Stimulated activated CD8-positive, alpha-beta memory T cell treated with anti-CD3 and anti-CD28 coated beads, Interleukin-4, amount 100 ng/mL, for 24 hours (primary cell): Measurements from ENCODE around the gene ZNF132.
"Not testable (repeated sequence)": the region's sequence is repeated elsewhere in the genome, so short reads cannot be mapped to it uniquely, and the experiment has no call there.

Source experiments
- DNase-seq: peaks from one replicate; pipeline ENCODE4 v3.0.0-alpha.2; 2020; ENCODE audit warnings: low read depth

Gene ZNF132

DNA sequence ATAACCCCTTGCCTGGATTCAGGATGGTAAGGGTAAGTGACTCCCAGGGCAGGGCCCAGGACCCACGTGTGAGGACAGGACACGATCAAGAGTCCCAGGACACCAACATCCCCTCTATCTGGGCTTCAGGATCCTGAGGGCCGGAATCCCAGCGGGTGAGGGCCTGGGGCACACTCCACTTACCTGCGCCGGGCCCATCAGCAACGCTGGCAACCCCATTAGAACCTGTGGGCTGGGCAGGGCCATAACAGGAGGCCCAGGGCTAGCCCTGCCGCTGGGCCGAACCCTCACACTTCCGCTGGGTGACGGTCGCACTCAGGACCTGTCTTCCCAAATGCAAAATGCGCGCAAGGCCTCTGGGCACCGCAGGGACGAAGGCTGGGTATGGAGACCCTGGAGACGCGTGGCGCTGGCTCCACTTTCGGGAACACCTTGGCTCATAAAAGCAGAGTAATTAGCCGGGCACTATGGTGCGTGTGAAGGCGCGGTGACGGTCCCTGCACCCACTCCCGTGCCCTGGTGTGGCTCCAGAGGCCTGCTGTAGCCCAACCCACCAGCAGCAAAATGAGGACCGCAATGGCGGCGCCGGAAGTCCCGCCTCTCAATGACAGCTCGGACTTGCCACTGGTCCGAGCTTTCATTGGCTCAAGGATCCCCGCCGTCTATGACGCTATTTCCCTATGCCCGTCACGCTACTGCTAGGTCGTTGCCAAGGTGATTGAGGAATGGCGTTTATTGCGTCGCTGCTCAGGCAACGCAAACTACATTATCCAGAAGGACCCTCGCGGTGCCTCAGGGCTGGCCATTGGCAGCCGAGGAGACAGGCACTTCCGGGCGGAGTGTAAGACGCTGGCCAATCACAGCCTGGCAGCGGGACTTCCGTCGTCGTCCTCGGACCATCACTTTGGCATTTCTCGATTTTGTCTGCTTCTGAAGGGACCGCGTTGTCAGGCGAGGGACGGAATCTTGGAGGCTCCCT, at the start of gene ZNF132:
Gene ZNF132 (minus strand): TSS at position 578 of the 979 bp plus-strand sequence. CDS start 332 bp downstream, at position 246.
- DNase-seq: peak; percentile 89

DNA sequence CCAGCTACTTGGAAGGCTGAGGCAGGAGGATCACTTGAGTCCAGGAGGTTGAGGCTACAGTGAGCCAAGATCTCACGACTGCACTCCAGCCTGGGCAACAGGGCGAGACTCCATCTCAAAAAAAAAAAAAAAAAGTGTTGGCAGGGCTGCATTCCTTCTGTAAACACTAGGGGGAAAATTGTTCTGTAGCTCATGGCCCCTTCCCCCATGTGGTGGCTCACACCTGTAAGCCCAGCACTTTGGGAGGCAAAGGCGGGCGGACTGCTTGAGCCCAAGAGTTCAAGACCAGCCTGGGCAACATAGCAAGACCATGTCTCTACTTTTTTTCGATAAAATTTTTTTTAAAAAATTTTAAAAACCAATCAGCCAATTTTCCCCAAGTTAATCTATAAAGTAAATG, 44.4 kb upstream of the ZNF132 start:
- DNase-seq: not testable (repeated sequence)

DNA sequence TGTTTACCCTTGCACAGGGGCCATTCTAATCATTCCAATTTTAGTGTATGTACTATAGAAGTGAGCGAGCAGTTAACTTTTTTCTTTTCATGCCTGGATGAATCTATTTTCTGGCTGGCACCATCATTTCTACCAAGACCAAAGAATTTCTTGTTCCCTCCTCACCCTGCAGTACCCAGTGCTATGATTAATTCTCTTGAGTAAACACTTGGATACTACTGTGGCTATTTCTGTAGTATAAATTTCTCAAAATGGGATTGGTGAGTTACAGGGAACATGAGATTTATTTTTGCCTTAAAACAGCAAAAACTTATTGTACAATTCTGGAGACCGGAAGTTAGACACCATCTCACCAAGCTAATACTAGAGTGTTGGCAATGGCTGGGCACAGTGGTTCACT, 43.8 kb upstream of the ZNF132 start:
- DNase-seq: no peak

DNA sequence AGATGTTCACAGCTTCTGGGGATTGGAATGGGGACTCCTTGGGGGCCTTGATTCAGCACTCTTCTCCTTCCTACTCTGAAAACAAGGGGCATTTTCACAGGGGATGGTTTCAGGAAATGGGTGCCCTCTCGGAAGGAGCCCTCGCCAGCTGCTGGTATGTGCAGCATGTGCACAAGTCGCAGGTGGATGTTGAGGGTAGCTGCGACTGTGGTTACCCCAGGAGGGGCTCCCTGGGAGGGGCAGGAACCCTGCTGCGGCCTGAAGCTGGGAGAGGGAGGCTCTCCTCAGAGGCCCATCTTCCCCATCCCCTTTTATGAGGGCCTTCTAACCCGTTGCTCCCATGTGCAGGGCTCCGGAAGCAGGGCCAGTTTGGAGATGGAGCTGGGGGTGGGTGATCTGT, 42.4 kb upstream of the ZNF132 start:
- no peak for DNase-seq

DNA sequence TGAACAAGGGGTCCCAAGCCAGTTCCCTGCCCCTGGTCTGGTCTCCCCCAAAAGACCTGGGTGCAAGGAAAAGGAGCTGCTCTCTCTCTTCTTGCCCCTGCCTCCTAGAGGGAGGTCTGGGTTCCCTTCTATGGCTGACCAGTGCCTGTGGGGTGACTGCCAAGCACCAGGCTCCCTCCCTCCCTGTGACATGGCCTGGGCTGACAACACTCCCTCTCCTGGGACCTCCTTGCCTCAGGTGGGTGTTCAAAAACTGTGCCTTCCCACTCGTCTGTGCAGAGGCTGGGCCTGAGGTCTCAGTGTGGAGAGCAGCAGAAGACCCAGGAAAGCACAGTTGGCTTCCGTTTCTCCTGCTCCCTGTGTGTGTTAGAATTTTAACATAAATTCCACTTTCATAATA, 40.9 kb upstream of the ZNF132 start:
- DNase-seq: no peak

DNA sequence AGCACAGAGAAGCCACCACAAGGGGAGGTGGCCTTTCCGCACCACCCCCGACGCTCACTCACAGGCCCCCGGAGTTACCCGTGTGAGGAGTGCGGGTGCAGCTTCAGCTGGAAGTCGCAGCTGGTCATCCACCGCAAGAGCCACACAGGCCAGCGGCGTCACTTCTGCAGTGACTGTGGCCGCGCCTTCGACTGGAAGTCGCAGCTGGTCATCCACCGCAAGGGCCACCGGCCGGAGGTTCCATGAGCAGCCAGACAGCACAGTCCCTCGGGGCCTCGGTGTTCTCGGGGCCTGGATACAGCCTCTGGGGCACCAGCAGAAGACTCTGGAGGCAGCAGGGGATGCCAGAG, 40.5 kb upstream of the ZNF132 start:
- no peak for DNase-seq

DNA sequence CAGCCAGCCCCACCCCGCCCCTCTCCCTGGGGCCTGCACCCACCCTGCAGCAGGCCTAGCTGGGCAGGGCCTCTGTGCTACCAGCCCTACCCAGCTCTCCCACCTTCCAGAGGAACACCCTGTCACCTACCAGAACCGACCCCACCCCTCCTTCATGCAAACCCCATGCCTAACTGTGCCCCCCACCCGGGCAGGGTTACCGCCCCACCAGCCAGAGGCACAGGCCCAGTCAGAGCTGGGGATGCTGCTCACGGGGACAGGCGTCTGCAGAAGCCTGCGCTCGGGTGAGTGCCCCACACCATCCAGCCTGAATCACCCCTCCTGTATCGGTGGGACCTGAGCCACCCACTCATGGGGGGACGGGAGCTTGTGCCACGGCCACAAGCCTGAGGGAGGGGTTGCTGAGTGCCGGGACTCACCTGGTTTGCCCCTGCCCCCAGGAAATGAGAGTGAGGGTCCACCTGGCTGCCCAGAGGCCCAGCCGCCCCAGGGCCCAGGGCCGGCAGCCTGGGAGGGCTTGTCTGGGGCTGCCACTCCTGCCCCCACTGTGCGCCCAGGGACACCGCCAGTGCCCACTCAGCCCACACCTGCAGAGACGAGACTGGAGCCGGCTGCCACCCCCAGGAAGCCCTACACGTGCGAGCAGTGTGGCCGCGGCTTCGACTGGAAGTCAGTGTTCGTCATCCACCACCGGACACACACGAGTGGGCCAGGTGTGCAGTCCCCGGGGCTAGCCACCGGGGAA, 40.0 kb upstream of the ZNF132 start:
- DNase-seq: no peak

DNA sequence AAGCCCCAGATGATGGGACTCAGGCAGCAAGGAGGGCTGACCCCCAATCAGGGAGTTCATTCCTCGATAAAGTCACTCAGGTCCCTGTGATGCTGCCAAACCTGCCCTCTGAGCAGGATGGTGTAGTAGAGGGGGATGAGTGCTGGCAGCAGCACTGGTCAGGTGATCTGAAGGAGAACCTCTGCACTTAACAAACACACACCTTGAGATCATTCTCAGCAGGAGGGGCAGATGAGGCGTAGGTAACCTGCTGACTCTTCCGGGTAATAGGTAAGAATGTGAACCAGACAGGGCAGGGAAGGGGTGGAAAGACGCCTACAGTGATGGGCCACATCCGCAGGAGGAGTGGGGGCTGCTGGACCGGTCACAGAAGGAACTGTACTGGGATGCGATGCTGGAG, 39.4 kb upstream of the ZNF132 start:
- no peak for DNase-seq

DNA sequence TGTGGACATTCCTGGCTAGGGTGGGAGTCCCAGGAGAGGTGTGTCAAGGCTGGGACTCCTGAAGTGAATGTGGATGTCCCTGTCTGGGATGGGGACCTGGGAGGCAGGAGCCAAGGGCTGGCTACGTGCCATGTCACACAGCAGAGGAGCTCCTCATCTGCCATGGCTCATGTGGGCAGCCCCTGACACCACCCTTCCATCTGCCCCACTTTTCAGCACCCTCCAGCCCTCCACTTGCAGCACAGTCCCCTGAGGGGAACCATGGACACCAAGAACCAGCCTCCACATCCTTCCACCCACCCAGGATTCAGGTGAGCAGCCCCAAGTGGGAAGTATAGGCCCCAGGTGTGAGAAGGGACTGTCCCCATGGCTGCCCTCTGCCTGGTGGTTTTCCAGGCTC, 37.9 kb upstream of the ZNF132 start:
- DNase-seq: no peak

DNA sequence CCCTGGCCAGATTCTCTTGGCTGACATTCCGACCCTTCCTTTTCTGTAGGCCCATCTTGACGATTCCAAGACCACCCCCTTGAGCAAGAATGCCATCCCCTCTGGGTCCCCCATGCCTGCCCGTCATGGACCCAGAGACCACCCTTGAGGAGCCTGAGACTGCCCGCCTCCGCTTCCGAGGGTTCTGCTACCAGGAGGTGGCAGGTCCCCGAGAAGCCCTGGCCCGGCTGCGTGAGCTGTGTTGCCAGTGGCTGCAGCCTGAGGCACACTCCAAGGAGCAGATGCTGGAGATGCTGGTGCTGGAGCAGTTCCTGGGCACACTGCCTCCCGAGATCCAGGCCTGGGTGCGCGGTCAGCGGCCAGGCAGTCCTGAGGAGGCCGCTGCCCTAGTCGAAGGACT, 37.2 kb upstream of the ZNF132 start:
- DNase-seq: no peak

DNA sequence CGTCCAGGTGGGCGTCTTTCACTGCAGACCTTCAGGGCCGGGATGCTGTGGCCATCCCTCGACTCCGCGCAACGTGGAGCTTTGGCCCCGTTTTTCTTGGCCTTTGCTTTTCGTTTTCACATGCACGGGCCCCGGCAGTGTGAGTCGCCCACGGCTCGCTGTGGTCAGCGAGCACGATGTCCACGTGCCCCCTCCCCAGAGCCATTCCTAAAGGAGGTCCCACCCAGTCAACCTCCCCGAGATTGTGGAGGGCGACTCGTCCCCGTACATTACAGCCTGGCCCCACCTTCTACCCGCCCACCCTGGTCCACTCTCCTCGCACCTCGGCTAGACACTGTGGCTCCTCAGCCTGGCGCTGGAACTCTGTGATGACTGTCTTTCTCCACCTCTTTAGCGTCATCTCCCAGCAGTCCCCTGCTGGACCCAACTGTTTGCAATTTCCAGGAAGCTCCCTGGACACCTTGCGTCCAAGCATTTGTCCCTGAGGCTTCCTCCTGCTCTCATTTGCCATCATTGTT, 36.6 kb upstream of the ZNF132 start:
- DNase-seq: no peak

DNA sequence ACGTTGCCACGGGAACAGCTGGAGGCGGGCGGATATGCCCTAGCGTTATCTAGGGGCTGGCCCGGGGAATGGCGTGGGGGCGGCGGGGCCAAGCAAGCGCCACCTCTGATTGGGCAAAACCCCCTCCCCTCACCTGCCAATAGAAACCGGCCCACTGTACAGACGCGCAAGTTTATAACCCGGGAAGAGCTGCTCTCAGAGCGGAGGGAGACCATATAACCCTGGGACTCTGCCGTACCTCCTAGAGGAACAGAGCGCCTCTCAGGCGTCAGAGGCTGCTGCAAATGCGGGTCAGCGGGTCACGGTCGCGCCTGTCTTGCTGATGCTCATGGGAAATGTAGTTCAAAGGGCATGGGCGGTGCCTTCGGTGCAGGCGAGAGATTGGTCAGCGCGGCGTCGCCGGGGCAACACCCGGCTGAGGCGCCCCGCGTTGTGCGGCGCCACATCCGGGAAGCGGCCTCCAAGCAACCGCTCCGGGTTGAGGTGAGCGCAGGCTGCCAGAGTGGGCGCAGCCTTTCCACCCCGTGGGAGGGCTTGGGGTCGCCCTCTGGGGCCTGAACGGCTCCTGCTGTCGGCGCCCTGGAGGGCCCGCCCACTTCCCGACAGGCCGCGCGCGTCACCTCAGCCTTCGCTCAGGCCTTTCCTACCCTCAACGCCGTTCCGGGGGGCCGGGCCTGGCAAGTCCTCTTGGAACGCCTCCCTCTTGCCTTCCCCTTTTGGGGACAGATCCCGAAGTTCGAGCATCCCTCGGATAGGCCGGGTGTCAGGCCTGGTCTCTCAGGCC, 36.0 kb upstream of the ZNF132 start, which contains the start of gene ZNF446:
Gene ZNF446 (plus strand): TSS at position 639 of the 784 bp plus-strand sequence. CDS start 867 bp downstream, outside the sequence.
- DNase-seq: peak; percentile 90

DNA sequence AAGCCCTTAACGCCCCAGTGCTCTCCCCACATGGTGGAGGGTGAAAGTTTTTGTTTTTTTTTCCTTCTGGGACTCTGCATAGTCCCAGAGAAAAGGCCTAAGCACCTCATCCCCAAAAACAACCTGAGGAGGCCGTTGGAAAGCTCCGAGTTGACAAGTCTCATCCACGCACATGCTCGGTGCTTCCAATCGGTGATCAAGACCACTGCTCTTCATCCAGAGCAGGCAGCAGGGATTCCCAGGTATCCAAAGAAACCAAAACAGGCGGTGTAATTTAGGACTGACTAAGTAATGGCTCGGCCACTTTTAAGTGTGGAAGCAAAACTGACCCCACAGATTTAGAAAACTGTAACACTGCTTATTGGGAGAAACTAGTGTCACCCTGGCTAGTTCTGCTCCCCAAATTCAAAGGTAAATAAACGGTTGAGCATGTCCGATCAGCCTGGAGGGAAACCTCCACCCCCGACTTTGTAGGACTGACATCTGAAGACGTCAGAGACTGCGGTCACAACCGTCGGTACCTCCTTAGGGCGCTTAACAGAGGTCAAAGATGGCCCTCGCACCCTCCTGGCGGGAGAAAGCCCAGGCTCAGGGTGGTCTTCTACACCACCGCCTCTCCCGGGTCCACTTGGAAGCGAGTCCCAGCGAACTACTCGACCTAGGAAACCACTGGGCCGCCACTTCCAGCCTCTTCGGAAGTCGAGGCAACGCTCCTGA, 35.2 kb upstream of the ZNF132 start:
- no peak for DNase-seq

DNA sequence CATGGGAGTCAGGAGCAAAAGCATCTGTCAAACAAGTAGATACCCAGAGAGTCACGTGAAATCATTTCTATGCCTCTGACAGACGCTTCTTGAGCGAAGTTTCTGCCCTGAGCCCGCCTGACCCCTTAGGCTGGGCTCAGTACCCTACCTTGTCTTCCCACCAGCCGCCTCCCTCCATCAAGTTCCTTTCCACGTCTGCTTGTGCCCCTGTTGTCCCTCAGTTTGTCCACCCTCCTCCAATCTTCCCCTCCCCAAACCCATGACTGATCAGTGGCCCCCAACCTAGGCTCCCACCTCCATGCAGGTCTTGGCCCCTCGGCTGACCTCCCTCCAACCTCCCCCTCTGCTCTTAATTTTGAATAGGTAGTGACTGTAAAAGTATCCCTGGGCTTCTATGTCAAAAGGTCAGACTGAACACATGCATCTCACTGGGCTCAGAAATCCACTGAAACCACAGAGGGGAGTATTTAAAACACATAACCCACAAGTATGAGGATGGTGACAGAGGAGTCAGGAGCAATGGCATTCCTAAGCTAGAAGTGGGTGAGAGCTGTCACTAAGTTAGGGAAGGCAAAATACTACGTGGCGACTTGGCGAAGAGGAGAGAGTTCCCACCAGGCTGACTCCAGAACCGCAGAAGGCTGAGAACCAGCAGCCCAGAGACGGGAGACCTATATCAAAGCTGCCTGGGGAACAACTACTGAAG, 34.5 kb upstream of the ZNF132 start:
- no peak for DNase-seq

DNA sequence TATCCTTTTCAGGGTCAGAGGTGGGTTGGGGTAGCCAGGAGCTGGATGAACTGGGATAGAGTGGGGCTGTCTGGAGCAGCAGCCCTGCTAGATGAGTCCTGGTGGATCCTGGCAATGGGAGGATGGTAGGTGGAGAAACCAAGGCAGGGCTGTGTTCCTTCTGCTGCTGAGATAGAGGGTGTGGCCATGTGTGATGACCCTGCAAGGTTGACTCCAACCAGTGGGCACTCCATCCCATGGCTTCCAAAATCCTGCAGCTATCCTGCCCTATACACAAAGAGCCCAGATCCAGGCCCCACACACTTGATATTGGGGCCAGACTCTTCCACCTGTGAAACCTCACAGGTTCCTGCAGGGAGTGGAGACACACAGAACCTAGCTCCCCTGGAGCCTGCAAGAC, 33.8 kb upstream of the ZNF132 start:
- no peak for DNase-seq

DNA sequence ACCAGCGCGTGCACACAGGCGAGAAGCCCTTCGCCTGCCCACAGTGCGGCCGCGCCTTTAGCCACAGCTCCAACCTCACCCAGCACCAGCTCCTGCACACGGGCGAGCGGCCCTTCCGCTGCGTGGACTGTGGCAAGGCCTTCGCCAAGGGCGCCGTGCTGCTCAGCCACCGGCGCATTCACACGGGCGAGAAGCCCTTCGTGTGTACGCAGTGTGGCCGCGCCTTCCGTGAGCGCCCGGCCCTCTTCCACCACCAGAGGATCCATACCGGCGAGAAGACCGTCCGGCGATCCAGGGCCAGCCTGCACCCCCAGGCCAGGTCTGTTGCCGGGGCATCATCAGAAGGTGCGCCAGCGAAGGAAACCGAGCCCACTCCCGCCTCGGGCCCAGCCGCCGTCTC, 31.8 kb upstream of the ZNF132 start:
- DNase-seq: no peak

DNA sequence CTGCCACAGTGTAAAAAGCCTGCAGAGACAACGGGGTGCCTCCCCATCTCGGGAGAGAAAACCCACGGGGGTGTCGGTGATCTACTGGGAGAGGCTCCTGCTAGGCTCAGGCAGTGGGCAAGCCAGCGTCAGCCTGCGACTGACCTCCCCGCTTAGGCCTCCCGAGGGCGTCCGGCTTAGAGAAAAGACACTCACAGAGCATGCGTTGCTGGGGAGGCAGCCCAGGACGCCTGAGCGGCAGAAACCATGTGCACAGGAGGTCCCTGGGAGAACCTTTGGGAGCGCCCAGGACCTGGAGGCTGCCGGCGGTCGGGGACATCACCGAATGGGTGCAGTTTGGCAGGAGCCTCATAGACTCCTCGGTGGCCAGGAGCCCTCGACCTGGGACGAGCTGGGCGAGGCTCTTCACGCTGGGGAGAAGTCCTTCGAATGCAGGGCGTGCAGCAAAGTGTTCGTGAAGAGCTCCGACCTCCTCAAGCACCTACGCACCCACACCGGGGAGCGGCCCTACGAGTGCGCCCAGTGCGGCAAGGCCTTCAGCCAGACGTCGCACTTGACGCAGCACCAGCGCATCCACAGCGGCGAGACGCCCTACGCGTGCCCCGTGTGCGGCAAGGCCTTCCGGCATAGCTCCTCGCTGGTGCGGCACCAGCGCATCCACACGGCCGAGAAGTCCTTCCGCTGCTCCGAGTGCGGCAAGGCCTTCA, 31.0 kb upstream of the ZNF132 start:
- not testable (repeated sequence) for DNase-seq

DNA sequence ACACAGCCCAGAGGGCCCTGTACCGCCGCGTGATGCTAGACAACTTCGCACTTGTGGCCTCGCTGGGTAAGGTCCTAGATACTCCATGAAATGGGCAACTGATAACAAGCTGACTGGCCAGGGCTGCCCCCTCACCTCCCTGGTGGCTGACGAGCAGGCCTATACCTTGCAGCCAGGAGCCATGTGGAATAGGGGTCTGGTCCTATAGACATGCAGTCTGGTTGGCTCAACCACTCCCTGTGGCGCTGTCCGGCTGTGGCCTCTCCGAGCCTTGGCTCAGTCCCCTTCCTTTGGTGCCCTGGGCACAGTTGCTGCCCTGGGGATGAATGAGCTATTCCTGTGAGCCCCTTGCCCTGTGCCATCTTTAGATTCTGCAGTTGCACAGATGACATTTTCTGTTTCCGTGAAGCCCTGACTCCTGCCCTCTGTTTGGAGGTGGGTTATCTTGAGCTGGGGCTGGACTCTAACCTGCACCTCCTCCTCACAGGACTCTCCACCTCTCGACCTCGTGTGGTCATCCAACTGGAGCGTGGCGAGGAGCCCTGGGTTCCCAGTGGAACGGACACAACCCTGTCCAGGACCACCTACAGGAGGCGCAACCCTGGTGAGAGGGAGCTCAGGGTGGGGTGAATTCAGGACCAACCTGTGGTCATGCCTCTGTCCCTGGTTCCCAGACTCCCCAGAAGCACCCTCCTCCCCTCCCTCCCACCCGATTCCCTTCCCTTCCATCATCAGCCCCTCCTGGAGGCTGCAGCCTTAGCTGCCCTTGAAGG, 29.5 kb upstream of the ZNF132 start:
- no peak for DNase-seq

DNA sequence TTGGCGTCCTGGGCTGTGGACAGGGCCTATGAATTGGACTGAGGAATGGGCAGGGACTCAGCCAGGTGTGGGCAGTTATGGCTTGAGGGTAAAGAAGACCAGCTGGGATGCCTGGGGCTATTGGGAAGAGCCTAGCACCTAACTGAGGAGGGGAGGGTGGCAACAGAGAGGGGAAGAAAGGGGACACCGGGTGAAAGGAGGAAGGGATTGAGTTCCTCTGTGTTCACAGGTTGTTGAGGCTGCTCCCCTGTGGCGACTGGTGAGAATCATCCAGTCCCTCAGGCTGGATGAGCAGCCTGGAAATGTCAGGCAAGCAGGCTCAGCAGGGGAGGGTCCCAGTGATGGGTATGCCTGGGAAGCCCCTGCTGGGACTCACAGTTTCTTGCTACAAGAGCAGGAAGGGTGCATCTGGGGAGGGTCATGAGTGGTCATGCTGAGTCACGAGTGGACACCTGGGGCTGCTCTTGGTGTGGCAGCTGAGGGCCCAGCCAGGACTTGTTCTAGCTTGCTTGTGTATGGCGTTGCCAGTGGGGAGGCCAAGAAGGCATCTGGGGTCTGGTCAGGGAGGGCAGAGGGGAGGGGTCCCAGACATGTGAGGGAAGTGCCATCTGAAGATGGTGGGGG, 28.4 kb upstream of the ZNF132 start:
- DNase-seq: no peak
